NCI-H460 (cell line): ENCODE measurements around the gene SDHA. TPM values are rescaled to one million over a fixed set of nuclear protein-coding genes. Genes with fewer than 3 reads are reported as not detected.
"Not testable (repeated sequence)": the region's sequence is repeated elsewhere in the genome, so short reads cannot be mapped to it uniquely, and the experiment has no call there.

Experiments used
- DNase-seq: peaks from one replicate; pipeline ENCODE4 v3.0.0-alpha.2; 2016; ENCODE audit warnings: low read depth; ENCODE audit errors: extremely low read depth
- total RNA-seq: library from RNA; depleted of rRNA; stranded (reverse); fragments of >200 nt; shearing (Covaris generic); gene quantifications from 2 replicates; pipeline ENCODE4 v1.2.3, GENCODE V29; 2014

Gene SDHA
- total RNA-seq, 1 experiment from 2014 or later = 95.3 TPM

DNA sequence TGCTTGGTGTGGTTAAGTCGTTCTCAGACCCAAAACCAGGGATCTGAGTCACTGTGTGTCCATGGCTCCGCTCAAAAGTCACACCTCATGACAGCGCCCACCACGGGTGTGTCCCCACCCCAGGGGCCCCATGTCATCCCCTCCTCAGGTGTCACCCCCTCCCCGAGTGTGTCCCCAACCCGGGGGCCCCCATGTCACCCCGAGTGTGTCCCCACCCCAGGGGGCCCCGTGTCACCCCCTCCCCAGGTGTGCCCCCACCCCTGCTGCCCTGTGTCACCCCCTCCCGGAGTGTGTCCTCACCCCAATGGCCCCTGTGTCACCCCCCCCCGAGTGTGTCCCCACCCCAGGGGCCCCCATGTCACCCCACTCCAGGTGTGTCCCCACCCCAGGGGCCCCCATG, 21.8 kb upstream of the SDHA start:
- DNase-seq = no peak

DNA sequence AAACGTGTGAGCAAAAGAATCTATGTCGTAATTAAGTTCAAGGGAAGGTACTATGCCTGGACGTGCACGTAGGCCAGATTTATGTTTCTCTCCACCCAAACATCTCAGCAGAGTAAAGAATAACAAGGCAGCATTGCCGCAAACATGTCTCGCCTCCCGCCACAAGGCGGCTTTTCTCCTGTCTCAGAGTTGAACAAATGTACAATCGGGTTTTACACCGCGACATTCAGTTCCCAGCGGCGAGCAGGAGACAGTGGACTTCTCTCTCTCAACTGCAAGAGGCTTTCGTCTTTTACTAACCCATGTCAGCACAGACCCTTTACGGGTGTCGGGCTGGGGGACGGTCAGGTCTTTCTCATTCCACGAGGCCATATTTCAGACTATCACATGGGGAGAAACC, 21.1 kb upstream of the SDHA start:
- DNase-seq = not testable (repeated sequence)

DNA sequence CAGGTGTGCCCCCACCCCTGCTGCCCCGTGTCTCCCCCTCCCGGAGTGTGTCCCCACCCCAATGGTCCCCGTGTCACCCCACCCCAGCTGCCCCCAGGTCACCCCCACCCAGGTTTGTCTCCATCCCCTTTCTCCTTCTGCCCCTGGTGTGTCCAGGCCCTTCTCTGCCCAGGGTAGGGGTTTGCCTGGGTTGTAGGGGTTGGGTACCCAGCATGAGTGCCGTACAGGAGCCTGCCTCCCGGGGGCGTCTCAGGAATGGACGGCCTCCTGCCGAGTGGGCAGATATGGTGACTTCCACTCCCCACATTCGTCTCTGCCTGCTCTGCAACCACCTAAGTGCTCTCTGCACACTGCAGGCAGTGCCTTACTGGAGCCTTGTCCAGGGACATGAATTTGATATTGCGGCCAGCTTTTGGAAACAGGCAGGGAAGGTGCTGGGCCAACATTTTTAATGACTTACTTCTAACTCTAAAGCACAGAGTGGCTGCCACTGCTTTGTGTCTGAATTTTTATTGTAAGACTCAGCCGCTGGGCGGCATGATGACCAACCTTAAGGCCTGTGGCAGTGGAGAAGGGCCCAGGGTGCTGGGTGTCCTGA, 20.1 kb upstream of the SDHA start:
- no peak for DNase-seq

DNA sequence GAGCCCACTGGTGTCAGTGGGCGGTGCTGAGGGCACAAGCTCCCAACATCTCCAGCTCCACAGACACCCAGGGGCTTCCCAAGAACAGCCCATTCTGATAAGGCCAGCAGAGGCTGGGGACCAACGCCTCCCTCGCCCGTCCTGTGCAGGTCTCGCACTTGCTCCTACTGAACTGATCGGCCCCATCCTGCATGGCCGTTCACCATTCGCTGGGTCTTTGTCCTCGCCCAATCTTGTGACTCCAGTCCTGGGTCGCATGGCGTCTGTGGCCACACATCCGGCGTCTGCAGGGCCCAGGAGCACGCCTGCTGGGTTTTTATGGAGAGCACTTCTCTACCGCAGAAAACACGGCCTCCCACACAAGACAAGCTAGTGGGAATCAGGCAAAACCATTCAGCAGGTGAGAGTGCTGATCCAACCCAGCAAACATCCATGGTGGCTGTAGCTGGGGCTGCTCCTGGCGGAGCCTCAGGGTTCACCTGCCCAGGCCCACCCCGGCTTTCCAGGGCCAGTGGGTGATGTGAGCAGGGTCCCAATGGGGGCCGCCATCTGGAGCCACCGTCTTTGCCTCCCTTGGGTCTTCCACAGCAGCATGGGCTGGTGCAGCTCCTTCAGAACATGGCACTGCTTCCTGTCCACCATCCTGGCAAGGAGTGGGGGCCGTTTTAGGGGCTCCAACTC, 19.5 kb upstream of the SDHA start:
- no peak for DNase-seq

DNA sequence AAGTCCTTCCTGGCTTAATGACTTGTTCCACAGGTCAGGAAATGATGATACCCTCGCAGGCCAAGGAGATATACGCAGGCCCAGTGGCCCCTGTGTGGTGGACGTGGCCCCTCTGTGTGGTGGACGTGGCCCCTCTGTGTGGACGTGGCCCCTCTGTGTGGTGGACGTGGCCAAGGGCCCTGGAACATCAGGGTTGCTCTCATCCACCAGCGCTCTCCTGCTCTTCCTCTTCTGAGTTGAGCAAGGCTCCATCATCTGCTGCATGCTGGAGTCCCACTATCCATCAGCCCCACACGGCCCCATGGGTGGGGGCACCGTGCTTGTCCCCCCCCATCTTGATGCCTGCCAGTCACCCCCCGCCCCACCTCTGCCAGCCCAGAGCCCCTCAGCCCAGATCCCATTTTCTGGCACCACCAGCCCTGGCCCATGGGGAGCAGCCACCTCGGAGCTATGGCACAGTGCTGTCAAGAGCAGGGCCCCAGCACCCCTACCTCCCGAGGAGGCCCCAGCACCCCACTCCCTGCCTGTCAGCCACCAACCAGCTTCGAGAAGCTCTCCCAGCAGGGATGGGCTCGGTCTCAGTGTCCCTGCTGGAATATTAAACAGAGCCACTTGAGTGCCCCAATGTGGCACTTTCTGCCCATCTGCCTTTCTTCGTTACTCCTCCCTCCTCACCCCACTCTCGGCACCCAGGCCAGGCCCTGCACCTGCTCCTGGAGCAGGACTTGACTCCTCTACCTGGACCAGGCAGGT, 18.7 kb upstream of the SDHA start:
- no peak for DNase-seq

DNA sequence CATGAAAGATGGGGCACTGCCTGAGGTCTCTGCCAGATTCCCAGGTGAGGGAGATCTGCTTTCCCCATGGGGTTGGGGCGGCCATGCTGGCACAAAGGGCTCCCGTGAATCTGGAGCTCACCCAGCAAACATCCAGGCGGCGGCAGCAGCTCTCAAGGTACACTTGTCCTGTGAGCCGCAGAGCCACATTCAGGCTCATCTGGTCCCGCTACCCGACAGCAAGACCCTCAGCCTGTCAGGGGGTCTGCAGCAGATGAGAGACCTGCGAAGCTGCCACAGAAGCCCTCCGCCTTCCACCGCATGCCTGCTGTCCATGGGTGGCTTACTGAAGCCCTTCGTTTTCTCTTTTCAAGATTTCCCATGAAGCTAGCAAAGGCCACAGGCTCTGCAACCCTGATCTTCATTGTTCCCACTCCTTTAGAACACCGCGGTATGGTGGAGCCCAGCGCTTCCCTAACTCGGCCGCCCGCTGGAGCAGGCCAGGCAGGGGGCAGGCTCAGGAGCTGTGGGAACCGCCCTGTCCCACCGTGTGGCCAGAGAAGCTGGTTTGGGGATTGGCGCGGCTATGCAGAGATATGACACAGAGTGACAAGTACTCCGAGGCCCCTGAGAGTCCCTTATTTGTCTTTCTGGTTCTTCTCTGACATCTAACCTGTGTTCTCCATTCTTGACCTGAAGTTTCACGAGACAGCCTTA, 18.0 kb upstream of the SDHA start:
- DNase-seq = no peak

DNA sequence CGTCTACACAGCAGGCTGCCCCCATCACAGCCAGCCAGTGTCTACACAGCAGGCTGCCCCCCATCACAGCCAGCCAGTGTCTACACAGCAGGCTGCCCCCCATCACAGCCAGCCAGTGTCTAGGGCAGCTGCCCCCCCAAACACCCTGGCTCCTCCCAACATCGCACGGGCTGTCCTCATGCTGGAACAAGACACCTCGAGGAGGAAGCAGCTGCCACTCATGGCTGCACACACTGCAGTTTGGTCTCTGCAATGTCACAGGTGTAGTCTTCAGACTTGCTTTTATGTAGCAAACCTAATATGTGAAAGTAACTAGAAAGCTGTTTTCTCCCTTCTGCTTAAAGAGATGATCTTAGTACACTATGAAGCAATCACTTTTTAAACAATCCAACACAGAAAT, 17.1 kb upstream of the SDHA start:
- no peak for DNase-seq

DNA sequence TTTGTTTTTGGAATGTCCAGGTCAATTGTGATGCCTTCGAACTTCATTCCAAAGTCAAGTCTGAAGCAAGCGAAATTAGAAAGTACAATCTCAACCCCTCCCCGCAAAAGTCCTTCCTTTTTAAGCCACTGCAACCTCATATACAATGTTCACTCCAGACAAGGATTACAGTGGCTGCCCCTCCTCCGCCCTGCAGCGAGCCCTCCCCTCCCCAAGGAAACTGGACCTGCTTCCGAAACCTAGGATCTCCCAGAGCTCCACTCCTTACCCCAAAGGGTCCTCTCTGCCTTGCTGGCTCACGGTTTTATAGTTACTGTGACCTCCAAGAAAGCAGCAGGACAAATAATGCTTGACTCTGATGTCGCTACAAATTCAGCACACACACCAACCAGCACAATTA, 16.4 kb upstream of the SDHA start:
- DNase-seq = no peak

DNA sequence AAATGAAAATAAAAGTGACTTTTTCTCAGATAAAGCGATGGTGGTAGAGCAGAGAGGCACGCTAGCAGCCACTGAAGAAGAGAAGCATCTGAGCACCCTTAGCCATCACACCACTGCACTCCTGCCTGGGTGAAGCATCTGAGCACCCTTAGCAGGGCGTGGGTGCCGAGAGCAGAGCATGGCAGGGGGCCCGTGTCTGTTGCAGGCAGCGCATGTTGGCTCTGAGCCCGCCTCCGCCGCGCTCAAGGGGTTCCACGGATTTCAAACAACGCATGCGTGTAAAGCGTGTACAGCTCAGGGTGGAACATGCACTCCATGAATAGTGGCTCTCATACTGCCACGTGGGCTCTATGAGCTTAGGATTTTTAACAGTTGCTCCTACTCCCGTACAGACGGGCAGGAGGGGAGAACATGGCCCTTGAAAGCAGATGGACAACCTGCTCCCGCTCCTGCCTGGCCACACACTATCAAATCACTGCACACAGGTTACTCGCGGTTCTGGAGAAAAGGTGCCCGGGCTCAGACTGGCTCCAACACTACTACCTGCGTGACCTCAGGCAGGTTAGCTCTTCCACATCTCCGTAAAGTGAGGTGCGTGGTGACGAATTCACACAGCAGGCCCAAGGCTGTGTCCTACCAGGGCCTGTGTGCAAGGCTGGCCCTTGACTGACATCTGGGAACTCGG, 14.7 kb upstream of the SDHA start:
- DNase-seq = no peak

DNA sequence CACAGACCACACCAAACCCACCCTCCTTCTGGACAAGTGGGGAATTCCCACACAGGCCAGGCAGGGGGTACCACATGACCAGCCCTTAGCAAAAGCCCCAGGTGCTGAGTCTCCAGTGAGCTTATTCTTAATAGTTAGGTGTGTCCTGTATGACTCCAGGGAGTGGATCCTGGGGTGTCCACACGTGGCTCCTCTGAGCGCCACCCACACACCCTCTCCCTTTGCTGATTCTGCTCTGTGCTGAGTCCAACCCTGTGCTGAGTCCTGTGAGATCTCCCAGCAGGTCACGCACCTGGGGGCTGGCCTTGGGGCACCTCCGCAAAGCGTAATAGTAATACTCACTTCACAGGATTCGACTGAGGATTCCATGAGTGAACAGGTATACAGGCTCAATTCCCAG, 14.1 kb upstream of the SDHA start:
- no peak for DNase-seq

DNA sequence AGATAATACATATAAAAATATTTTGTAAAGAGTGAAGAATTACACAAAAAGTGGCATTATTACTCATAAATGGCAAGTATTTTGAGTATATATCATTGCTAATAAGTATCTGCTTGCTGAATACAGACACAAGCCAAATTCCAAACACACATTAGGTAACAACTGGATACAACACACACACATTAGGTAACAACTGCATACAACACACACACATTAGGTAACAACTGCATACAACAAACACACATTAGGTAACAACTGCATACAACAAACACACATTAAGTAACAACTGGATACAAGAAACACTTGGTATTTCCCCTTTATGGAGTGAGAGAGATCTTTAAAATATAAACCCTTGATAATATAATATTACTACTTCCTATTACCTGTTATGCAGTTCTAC, 13.7 kb upstream of the SDHA start:
- no peak for DNase-seq

DNA sequence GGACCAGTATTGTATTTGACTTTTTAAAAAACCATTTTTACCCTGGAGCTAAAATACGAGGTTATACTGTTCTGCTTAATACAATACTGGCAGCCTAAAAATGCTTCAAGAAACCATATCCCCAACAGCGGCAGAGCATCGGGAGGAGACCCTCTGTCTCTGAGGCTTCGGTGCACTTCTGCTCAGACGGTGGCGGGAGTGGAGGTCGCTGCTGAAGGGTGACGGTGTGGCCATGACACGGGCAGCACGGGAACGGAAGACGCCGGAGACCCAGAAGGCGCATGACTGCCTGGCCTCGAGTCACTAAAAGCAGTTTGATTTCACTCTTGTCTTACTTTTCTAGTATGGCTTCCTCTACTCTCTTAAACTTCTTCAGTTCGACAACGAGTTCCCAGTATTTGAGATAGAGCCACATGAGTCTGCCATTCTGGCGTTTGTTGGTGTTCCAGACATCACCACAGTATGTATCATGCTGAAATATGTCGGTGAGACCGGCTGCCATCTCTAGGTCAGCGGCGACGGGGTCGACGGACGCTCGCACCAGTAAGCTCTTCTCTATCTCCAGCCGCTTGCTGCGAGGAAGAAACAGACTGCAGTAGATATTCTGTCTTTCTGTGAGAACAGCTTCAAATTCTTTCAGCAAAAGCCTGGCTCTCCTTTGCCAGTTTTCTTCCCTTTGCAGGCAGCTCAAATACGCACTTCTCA, 13.0 kb upstream of the SDHA start:
- DNase-seq = no peak

DNA sequence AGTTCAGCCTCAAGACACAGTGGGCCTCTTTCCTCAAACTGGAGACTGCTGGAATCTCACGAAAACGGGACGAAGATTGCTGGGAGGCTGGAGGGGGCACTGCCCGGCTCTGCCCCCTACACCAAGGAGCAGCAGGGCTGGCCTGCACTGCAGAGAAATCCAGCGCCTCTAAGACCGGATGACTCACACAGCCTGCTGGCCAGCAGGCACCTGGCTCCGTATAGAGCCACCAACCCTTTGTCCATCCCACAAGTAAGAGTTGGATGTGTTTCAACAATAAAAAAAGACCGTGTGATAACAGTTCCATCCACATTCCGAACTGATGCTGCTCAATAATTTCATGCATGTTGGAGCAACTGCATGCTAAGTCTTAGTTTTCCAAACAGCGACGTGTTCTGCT, 11.7 kb upstream of the SDHA start:
- no peak for DNase-seq

DNA sequence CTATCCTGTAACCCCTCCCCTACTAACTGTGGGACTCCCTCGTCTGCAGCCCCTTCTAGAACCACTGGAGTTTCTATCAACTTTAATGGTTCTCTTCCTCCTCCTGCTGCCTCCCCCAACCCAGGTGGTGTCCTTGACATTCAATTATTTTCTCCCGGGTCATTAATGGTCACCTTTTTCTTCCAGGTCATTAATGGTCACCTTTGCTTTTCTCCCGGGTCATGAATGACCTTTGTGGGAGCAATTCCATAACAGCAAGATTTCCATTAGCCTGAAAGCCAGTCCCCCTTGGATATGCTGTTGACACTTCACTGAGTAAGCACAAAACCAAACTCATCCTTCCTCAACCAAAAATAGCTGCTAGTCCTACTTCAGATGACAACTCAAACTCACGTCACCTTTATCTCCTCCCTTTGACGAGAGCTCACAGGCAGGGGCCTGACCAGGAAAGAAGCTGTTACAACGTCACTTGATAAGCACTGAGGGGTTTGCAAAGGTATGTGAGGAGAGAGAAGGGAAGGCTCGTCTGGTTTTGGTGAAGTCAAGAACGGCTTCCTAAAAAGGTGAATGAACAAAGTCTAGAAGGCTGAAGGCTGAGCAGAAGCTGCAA, 11.1 kb upstream of the SDHA start:
- no peak for DNase-seq

DNA sequence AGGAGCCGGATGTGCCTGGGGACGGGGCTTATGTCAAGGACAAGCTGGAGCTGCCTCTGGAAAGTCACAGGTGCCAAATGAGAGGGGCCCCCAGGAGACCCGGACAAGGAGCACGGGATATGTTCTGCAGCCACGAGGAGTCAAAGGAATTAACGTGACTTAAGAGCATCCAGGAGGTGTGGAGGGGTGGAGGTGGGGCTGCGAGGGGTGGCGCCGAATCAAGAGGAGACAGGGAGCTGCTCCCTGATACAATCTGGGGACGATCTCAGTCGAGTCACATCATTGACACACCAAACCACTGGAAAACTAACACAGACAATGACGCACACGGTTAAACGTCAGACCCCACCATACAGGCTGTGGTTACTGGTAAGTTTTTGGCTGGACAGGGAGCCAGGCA, 10.5 kb upstream of the SDHA start:
- DNase-seq = no peak

DNA sequence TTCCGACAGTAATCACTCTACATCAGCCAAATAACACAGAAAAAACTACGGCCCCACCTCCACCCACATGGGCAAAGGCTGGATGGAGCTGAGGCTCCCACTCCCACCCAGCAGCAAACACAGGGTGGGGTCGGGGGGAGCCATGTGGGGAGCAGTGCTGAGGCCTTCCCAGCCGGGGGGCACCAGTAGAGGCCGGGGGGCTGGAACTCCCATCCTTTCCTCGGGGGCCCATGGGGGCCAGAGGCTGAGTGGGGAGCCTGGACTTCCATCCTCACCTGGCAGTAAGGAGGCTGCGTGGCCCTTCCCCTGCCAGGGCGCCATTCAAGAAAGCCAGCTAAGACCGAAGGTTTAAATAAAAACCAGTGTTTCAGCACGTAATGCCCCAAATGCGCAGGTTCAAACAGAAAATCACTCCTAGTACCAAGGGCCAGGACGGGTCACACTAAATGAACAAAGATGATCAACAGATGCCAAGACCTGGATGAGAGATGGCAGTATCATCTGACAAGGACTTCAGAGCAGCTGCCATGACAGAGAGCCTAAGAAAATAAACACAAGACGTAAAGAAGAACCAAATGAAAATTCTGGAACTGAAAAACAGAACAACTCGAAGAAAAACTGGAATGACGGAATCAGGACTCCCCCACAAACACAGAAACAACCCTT, 9.5 kb upstream of the SDHA start:
- no peak for DNase-seq

DNA sequence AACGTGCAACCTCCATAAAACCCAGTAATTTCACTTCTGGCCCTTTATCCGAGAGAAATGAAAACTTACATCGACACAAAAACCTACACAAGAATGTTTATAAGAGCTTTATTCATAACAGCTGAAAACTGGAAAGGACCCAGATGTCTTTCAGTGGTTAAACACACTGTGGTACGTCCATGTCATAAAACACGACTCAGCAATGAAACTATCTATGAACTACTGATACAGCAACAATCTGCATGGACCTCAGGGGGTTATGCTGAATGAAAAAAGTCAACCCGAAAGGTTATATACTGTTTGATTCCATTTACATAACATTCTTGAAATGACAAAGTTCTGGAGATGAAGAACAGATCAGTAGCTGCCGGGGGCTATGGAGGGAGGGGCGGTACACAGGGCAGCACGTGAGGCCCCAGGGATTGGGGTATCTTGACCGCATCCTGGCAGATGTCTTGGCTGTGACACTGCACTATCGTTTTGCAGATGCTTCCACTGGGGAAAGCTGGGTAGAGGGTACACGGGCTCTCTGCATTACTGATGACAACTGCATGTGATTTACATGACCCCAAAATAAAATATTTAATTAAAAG, 4.2 kb upstream of the SDHA start:
- DNase-seq = no peak

DNA sequence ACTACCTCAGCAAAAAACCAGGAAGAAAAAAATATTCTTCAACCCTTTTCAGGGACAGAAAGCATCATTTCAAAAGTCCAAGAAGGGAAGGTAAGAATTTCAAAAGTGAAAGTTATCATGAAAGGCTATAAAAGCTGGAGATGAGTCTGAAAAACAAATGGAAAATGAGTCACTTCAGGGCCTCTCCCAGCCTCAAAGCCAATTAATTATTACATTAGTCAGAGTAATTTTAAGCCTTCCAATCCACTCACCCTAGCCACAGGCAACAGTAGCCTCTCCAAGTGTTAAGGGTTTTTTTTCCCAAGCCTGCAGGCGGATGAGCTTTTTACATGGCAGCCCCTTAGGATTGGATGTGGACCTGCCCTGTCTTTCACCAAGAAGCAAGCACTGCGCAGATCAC, 2.9 kb upstream of the SDHA start:
- not testable (repeated sequence) for DNase-seq

DNA sequence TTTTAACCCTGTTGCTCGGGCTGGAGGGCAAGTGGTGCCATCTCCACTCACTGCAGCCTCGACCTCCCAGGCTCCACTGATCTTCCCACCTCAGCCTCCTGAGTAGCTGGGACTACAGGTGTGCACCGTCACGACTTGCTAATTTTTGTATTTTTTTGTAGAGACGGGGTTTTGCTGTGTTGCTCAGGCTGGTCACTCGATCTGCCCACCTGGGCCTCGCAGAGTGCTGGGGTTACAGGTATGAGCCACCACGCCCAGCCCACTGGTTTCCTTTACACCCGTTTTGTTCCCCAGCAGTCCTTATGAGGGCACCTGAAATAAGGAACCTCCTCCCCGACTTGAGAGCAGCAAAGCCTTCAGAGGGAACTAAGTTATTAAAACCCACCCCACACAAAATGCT, 2.0 kb upstream of the SDHA start:
- DNase-seq = not testable (repeated sequence)
